HepG2 (cell line): Measurements from ENCODE around the gene RHBDD1. TPM values are rescaled to one million over a fixed set of nuclear protein-coding genes. Genes with fewer than 3 reads are reported as not detected.

Experiments
- ATAC-seq: fragments of 200-7000 bp; cut with Tn5 transposase; 3 replicates; pipeline ENCODE4 v1.9.1; 2020; ENCODE audit warnings: mild to moderate bottlenecking, moderate library complexity
- BruUV-seq: library from RNA; stranded (reverse); fragments of 400-500 nt; replicated peaks from 2 replicates; lab custom pipeline; 2021; lab: Mats Ljungman, UMichigan
- CTCF ChIA-PET: fragments of 300-600 bp; formaldehyde crosslinking; extraction: SDS; loops from one replicate; lab custom pipeline; 2021; ENCODE audit warnings: low total read pairs, inconsistent platforms, low intra/inter-chr PET ratio; lab: Yijun Ruan, JAX
- POLR2A ChIA-PET: fragments of 350-600 bp; sonication (Branson Sonifier 250); formaldehyde crosslinking; loops from one replicate; lab custom pipeline; 2020; ENCODE audit warnings: antibody characterized with exemption, inconsistent platforms; lab: Yijun Ruan, JAX
- DNase-seq: peaks from one replicate; pipeline ENCODE4 v3.0.0-alpha.2; 2015; ENCODE audit warnings: low spot score
- FAIRE-seq: peaks from 3 replicates; lab custom pipeline; 2011; peaks lifted over from hg19 to GRCh38; lab: Jason Lieb, UNC
- H2AFZ ChIP-seq: one replicate; pipeline ENCODE4 v1.6.1; 2011; ENCODE audit warnings: low read length, inconsistent platforms
- H3K27ac ChIP-seq: fragments of 300-600 bp; 3 replicates; pipeline ENCODE4 v1.8.0; 2011; ENCODE audit warnings: mixed run types, mild to moderate bottlenecking, mixed read lengths, low read length, inconsistent platforms; ENCODE audit not compliant: insufficient read depth; ENCODE audit errors: extremely low read length
- H3K27me3 ChIP-seq, 2 experiments: fragments of 200-600 bp in 1 of 2; 2 replicates in 1 of 2; 3 replicates in 1 of 2; pipeline versions ENCODE4 v1.6.0 to v1.8.0; 2011; ENCODE audit warnings: low read length in 2 of 2, mild to moderate bottlenecking in 2 of 2, moderate library complexity in 2 of 2, inconsistent platforms in 1 of 2; ENCODE audit not compliant: insufficient read depth in 2 of 2, control insufficient read depth in 1 of 2
- H3K36me3 ChIP-seq, 2 experiments: fragments of 200-600 bp in 1 of 2; replicated peaks in 1 of 2; 2 replicates in 1 of 2; 3 replicates in 1 of 2; pipeline versions ENCODE4 v1.5.1 to v1.8.0; 2011; ENCODE audit warnings: low read length in 2 of 2, inconsistent platforms in 1 of 2; ENCODE audit not compliant: insufficient read depth in 2 of 2, control insufficient read depth in 1 of 2
- H3K4me1 ChIP-seq: 2 replicates; pipeline ENCODE4 v1.5.1; 2012; ENCODE audit warnings: low read length, inconsistent platforms; ENCODE audit not compliant: insufficient read depth
- H3K4me2 ChIP-seq: 2 replicates; pipeline ENCODE4 v1.6.0; 2011; ENCODE audit warnings: low read depth, low read length, inconsistent platforms
- H3K4me3 ChIP-seq, 3 experiments: fragments of 200-600 bp in 1 of 3; sonication (generic), shearing (Covaris generic) in 1 of 3; replicated peaks in 1 of 3; 2 replicates each; pipeline ENCODE4 v1.5.1; 2011 to 2016; ENCODE audit warnings: low read length in 3 of 3, inconsistent platforms in 2 of 3, low read depth in 2 of 3, mild to moderate bottlenecking in 2 of 3, control low read depth in 1 of 3, mixed read lengths in 1 of 3; ENCODE audit not compliant: insufficient read depth in 1 of 3
- H3K79me2 ChIP-seq: one replicate; pipeline ENCODE4 v1.6.1; 2011; ENCODE audit warnings: low read length, inconsistent platforms; ENCODE audit not compliant: insufficient read depth
- H3K9ac ChIP-seq: 2 replicates; pipeline ENCODE4 v1.6.0; 2011; ENCODE audit warnings: mild to moderate bottlenecking, low read depth, low read length, inconsistent platforms; ENCODE audit not compliant: insufficient read depth
- H3K9me3 ChIP-seq: 2 replicates; pipeline ENCODE4 v1.5.1; 2012; ENCODE audit warnings: mild to moderate bottlenecking, low read length
- H4K20me1 ChIP-seq: 2 replicates; pipeline ENCODE4 v1.6.0; 2011; ENCODE audit warnings: inconsistent platforms, mild to moderate bottlenecking, low read length, moderate library complexity; ENCODE audit not compliant: insufficient read depth
- GLI4 ChIP-seq: sonication (generic); formaldehyde crosslinking; IDR thresholded peaks from 2 replicates; pipeline ENCODE4 v1.5.1; 2020; ENCODE audit warnings: missing genetic modification reagents, mild to moderate bottlenecking, moderate library complexity, borderline replicate concordance
- IRX3 ChIP-seq: sonication (generic); formaldehyde crosslinking; IDR thresholded peaks from 2 replicates; pipeline ENCODE4 v1.8.1; 2023; ENCODE audit warnings: mild to moderate bottlenecking, low read depth, missing genetic modification reagents, borderline replicate concordance
- MTF1 ChIP-seq: sonication (generic); formaldehyde crosslinking; IDR thresholded peaks from 2 replicates; pipeline ENCODE4 v1.5.0; 2020; ENCODE audit warnings: missing genetic modification reagents
- SIX4 ChIP-seq: sonication (generic); formaldehyde crosslinking; IDR thresholded peaks from 2 replicates; pipeline ENCODE4 v1.4.0; 2020; ENCODE audit warnings: missing genetic modification reagents
- TOE1 ChIP-seq: sonication (generic); formaldehyde crosslinking; IDR thresholded peaks from 2 replicates; pipeline ENCODE4 v1.4.0; 2020; ENCODE audit warnings: mild to moderate bottlenecking, missing genetic modification reagents
- ZFP36L2 ChIP-seq: sonication (generic); formaldehyde crosslinking; IDR thresholded peaks from 2 replicates; pipeline ENCODE4 v1.4.0; 2020; ENCODE audit warnings: missing genetic modification reagents
- ZFP37 ChIP-seq: sonication (generic); formaldehyde crosslinking; IDR thresholded peaks from 2 replicates; pipeline ENCODE4 v1.4.0; 2020; ENCODE audit warnings: missing genetic modification reagents, borderline replicate concordance
- ZMAT3 ChIP-seq: sonication (generic); formaldehyde crosslinking; conservative IDR thresholded peaks from 2 replicates; pipeline ENCODE4 v1.7.0; 2021; ENCODE audit warnings: missing genetic modification reagents
- ZNF430 ChIP-seq: sonication (generic); formaldehyde crosslinking; IDR thresholded peaks from 2 replicates; pipeline ENCODE4 v1.9.0; 2021; ENCODE audit warnings: mild to moderate bottlenecking, missing genetic modification reagents
- ZNF446 ChIP-seq: sonication (generic); formaldehyde crosslinking; IDR thresholded peaks from 2 replicates; pipeline ENCODE4 v1.5.0; 2020; ENCODE audit warnings: mild to moderate bottlenecking, missing genetic modification reagents
- ZNF557 ChIP-seq: sonication (generic); formaldehyde crosslinking; IDR thresholded peaks from 2 replicates; pipeline ENCODE4 v1.4.0; 2020; ENCODE audit warnings: missing genetic modification reagents
- ZNF589 ChIP-seq: sonication (generic); formaldehyde crosslinking; conservative IDR thresholded peaks from 2 replicates; pipeline ENCODE4 v1.8.0; 2022; ENCODE audit warnings: mild to moderate bottlenecking, moderate library complexity, missing genetic modification reagents
- WGBS: methylation state at CpG from one replicate; pipeline ENCODE4 v1.1.6; 2017; ENCODE audit warnings: low lambda C conversion rate; 5-methylcytosine and 5-hydroxymethylcytosine counted together
- in situ Hi-C: cut with HindIII; loops from 2 replicates; pipeline ENCODE4 v1.10.0; 2017; ENCODE audit warnings: low pct_unique_long_range_greater_than_20kb; ENCODE audit not compliant: extremely low pct_ligation_motif_present
- intact Hi-C: fragments of 100-400 bp; cut with micrococcal nuclease; formaldehyde crosslinking; loops from one replicate; pipeline ENCODE4 v1.10.0; 2022; ENCODE audit not compliant: unreplicated experiment
- polyA plus RNA-seq, 8 experiments: library from polyadenylated mRNA; depleted of rRNA in 3 of 8; stranded (reverse) in 7 of 8; unstranded in 1 of 8; fragments of >200 nt; fragmentation: Illumina TruSeq in 4 of 8; extraction: Trizol in 4 of 8; gene quantifications; 2 replicates each; pipeline versions ENCODE4 v1.2.1 to v1.2.3, GENCODE V29; 2011 to 2016; ENCODE audit warnings: low read depth in 4 of 8, missing spikeins in 1 of 8, mixed read lengths in 1 of 8; ENCODE audit not compliant: insufficient read depth in 1 of 8
- total RNA-seq, 5 experiments: library from RNA; depleted of rRNA; stranded (reverse); fragments of >200 nt; fragmentation: Illumina TruSeq; extraction: Trizol; gene quantifications; 2 replicates each; pipeline ENCODE4 v1.2.3, GENCODE V29; 2016; ENCODE audit warnings: low read depth in 1 of 5
- TF ChIP-seq, protein P1 (sequence below): sonication (generic); formaldehyde crosslinking; conservative IDR thresholded peaks from 2 replicates; pipeline ENCODE4 v1.4.0; 2020; ENCODE audit warnings: mild to moderate bottlenecking, missing genetic modification reagents, moderate library complexity
- TF ChIP-seq, protein P2 (sequence below): IDR thresholded peaks from 2 replicates; pipeline ENCODE4 v1.6.1; 2016; ENCODE audit warnings: missing compliant biosample characterization, missing genetic modification reagents, borderline replicate concordance
- TF ChIP-seq, protein P3 (sequence below): sonication (generic); formaldehyde crosslinking; IDR thresholded peaks from 2 replicates; pipeline ENCODE4 v1.4.0; 2020; ENCODE audit warnings: mild to moderate bottlenecking, missing genetic modification reagents
- TF ChIP-seq, protein P4 (sequence below): sonication (generic); formaldehyde crosslinking; IDR thresholded peaks from 2 replicates; pipeline ENCODE4 v1.5.0; 2020; ENCODE audit warnings: missing genetic modification reagents
- TF ChIP-seq, protein P5 (sequence below): sonication (generic); formaldehyde crosslinking; IDR thresholded peaks from 2 replicates; pipeline ENCODE4; 2020; ENCODE audit warnings: missing genetic modification reagents, mild to moderate bottlenecking, borderline replicate concordance

RHBDD1 gene
- total and polyA plus RNA-seq, 2 of the 13 experiments (the other 11 are each of a cell fraction or from before 2014, with no cell fraction given), result 8.2 to 9.5 TPM

DNA sequence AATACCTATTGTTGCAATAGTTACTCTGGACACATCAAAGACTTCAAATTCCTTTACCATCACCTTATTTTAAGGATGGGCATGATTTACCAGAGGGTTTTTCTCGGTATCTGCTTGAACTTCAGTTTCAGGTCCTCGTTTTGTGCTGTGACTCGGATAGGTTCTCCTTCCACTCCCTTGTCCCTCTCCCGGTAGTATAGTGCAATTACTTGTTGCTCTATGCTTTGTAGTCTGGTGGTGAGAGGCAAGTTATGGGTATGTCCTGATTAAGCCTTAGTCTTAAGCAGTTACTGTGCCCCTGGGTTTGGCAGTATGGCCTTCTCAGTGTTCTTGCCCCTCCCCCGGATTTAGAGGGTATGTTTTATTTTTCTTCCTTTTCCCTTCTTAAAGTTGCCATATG lies 96.6 kb downstream of the RHBDD1 start:
- H2AFZ ChIP-seq, result no peak overlapping the region
- FAIRE-seq (no peak), ATAC-seq (peak; percentile 61), DNase-seq (no peak)
- no peak overlapping the region for H3K27ac ChIP-seq
- H3K9me3 ChIP-seq, result no peaks in the 10 kb centered on the region
- ChIA-PET POLR2A (no interaction called here), CTCF (no interaction called here)
- H3K27me3 ChIP-seq, result no peaks in the 10 kb centered on the region; a peak in 1 of 5 replicates
- no peak overlapping the region for H3K9ac ChIP-seq
- in situ Hi-C loops, result no loop called here
- no peak overlapping the region for H3K4me2 ChIP-seq
- no peak overlapping the region for H3K4me3 ChIP-seq
- TF ChIP-seq ZFP36L2, result no peak
- no peak for TF ChIP-seq SIX4 (CRISPR knock-in tag)
- TF ChIP-seq ZNF430 (CRISPR knock-in tag), result no peak
- TF ChIP-seq IRX3 (CRISPR knock-in tag), result no peak
- TF ChIP-seq, protein P1, sequence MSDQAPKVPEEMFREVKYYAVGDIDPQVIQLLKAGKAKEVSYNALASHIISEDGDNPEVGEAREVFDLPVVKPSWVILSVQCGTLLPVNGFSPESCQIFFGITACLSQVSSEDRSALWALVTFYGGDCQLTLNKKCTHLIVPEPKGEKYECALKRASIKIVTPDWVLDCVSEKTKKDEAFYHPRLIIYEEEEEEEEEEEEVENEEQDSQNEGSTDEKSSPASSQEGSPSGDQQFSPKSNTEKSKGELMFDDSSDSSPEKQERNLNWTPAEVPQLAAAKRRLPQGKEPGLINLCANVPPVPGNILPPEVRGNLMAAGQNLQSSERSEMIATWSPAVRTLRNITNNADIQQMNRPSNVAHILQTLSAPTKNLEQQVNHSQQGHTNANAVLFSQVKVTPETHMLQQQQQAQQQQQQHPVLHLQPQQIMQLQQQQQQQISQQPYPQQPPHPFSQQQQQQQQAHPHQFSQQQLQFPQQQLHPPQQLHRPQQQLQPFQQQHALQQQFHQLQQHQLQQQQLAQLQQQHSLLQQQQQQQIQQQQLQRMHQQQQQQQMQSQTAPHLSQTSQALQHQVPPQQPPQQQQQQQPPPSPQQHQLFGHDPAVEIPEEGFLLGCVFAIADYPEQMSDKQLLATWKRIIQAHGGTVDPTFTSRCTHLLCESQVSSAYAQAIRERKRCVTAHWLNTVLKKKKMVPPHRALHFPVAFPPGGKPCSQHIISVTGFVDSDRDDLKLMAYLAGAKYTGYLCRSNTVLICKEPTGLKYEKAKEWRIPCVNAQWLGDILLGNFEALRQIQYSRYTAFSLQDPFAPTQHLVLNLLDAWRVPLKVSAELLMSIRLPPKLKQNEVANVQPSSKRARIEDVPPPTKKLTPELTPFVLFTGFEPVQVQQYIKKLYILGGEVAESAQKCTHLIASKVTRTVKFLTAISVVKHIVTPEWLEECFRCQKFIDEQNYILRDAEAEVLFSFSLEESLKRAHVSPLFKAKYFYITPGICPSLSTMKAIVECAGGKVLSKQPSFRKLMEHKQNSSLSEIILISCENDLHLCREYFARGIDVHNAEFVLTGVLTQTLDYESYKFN, result no peak
- no peak for TF ChIP-seq ZFP37
- TF ChIP-seq, protein P2, sequence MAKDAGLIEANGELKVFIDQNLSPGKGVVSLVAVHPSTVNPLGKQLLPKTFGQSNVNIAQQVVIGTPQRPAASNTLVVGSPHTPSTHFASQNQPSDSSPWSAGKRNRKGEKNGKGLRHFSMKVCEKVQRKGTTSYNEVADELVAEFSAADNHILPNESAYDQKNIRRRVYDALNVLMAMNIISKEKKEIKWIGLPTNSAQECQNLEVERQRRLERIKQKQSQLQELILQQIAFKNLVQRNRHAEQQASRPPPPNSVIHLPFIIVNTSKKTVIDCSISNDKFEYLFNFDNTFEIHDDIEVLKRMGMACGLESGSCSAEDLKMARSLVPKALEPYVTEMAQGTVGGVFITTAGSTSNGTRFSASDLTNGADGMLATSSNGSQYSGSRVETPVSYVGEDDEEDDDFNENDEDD (CRISPR knock-in tag), result no peak
- TF ChIP-seq, protein P3, sequence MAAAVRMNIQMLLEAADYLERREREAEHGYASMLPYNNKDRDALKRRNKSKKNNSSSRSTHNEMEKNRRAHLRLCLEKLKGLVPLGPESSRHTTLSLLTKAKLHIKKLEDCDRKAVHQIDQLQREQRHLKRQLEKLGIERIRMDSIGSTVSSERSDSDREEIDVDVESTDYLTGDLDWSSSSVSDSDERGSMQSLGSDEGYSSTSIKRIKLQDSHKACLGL (CRISPR knock-in tag), result no peak
- no peak for TF ChIP-seq TOE1 (CRISPR knock-in tag)
- TF ChIP-seq, protein P4, sequence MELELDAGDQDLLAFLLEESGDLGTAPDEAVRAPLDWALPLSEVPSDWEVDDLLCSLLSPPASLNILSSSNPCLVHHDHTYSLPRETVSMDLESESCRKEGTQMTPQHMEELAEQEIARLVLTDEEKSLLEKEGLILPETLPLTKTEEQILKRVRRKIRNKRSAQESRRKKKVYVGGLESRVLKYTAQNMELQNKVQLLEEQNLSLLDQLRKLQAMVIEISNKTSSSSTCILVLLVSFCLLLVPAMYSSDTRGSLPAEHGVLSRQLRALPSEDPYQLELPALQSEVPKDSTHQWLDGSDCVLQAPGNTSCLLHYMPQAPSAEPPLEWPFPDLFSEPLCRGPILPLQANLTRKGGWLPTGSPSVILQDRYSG (CRISPR knock-in tag), result no peak
- TF ChIP-seq ZMAT3 (CRISPR knock-in tag), result no peak
- TF ChIP-seq, protein P5, sequence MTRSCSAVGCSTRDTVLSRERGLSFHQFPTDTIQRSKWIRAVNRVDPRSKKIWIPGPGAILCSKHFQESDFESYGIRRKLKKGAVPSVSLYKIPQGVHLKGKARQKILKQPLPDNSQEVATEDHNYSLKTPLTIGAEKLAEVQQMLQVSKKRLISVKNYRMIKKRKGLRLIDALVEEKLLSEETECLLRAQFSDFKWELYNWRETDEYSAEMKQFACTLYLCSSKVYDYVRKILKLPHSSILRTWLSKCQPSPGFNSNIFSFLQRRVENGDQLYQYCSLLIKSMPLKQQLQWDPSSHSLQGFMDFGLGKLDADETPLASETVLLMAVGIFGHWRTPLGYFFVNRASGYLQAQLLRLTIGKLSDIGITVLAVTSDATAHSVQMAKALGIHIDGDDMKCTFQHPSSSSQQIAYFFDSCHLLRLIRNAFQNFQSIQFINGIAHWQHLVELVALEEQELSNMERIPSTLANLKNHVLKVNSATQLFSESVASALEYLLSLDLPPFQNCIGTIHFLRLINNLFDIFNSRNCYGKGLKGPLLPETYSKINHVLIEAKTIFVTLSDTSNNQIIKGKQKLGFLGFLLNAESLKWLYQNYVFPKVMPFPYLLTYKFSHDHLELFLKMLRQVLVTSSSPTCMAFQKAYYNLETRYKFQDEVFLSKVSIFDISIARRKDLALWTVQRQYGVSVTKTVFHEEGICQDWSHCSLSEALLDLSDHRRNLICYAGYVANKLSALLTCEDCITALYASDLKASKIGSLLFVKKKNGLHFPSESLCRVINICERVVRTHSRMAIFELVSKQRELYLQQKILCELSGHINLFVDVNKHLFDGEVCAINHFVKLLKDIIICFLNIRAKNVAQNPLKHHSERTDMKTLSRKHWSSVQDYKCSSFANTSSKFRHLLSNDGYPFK, result no peak
- TF ChIP-seq ZNF557 (CRISPR knock-in tag), result no peak
- no peak for TF ChIP-seq ZNF446 (CRISPR knock-in tag)
- no peak for TF ChIP-seq ZNF589 (CRISPR knock-in tag)
- no peak for TF ChIP-seq MTF1 (CRISPR knock-in tag)
- TF ChIP-seq GLI4 (CRISPR knock-in tag), result no peak
- no peaks in the 10 kb centered on the region for H3K36me3 ChIP-seq
- intact Hi-C loops, result no loop called here
- H3K79me2 ChIP-seq, result no peaks in the 10 kb centered on the region
- H4K20me1 ChIP-seq, result no peaks in the 10 kb centered on the region
- 59% methylated on average over 5 of the region's 5 CpGs for WGBS
- no peaks in the 10 kb centered on the region for H3K4me1 ChIP-seq
- no TSS peak for BruUV-seq
